Measurements from ENCODE around the gene TRIM60.
"Not testable (repeated sequence)": the region's sequence is repeated elsewhere in the genome, so short reads cannot be mapped to it uniquely, and the experiment has no call there.

DNA sequence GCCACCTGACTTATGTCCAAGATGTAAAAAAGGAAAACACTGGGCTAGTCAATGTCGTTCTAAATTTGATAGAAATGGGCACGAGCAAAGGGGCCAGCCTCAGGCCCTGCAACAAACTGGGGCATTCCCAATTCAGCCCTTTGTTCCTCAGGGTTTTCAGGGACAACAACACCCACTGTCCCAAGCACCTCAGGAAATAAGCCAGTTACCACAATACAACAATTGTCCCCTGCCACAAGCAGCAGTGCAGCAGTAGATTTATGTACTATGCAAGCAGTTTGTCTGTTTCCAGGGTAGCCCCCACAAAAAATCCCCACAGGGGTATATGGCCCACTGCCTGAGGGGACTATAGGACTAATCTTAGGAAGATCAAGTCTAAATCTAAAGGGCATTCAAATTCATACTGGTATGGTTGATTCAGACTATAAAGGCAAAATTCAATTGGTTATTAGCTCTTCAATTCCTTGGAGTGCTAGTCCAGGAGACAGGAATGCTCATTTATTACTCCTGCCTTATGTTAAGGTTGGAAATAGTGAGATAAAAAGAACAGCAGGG, 33.2 kb upstream of the TRIM60 start:
- TF ChIP-seq, protein P1, sequence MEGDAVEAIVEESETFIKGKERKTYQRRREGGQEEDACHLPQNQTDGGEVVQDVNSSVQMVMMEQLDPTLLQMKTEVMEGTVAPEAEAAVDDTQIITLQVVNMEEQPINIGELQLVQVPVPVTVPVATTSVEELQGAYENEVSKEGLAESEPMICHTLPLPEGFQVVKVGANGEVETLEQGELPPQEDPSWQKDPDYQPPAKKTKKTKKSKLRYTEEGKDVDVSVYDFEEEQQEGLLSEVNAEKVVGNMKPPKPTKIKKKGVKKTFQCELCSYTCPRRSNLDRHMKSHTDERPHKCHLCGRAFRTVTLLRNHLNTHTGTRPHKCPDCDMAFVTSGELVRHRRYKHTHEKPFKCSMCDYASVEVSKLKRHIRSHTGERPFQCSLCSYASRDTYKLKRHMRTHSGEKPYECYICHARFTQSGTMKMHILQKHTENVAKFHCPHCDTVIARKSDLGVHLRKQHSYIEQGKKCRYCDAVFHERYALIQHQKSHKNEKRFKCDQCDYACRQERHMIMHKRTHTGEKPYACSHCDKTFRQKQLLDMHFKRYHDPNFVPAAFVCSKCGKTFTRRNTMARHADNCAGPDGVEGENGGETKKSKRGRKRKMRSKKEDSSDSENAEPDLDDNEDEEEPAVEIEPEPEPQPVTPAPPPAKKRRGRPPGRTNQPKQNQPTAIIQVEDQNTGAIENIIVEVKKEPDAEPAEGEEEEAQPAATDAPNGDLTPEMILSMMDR (tag by site-specific recombination; IDR thresholded peaks at IDR 0.05): not testable (repeated sequence)
- not testable (repeated sequence) for TF ChIP-seq ZNF621 (tag by site-specific recombination; IDR thresholded peaks at IDR 0.05); ZBTB7A (tag by site-specific recombination; IDR thresholded peaks at IDR 0.05; ENCODE audit: low read depth); ZNF138 (tag by site-specific recombination; IDR thresholded peaks at IDR 0.05; ENCODE audit: borderline replicate concordance); ZNF223 (tag by site-specific recombination; IDR thresholded peaks at IDR 0.05); ZNF514 (tag by site-specific recombination; IDR thresholded peaks at IDR 0.05); ZNF548 (tag by site-specific recombination; IDR thresholded peaks at IDR 0.05); GFI1B (tag by site-specific recombination; IDR thresholded peaks at IDR 0.05); ZNF341 (tag by site-specific recombination; IDR thresholded peaks at IDR 0.05; ENCODE audit: low read depth)
- TF ChIP-seq, protein P2, sequence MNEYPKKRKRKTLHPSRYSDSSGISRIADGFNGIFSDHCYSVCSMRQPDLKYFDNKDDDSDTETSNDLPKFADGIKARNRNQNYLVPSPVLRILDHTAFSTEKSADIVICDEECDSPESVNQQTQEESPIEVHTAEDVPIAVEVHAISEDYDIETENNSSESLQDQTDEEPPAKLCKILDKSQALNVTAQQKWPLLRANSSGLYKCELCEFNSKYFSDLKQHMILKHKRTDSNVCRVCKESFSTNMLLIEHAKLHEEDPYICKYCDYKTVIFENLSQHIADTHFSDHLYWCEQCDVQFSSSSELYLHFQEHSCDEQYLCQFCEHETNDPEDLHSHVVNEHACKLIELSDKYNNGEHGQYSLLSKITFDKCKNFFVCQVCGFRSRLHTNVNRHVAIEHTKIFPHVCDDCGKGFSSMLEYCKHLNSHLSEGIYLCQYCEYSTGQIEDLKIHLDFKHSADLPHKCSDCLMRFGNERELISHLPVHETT (tag by site-specific recombination; IDR thresholded peaks at IDR 0.05): not testable (repeated sequence)
- TF ChIP-seq, protein P3, sequence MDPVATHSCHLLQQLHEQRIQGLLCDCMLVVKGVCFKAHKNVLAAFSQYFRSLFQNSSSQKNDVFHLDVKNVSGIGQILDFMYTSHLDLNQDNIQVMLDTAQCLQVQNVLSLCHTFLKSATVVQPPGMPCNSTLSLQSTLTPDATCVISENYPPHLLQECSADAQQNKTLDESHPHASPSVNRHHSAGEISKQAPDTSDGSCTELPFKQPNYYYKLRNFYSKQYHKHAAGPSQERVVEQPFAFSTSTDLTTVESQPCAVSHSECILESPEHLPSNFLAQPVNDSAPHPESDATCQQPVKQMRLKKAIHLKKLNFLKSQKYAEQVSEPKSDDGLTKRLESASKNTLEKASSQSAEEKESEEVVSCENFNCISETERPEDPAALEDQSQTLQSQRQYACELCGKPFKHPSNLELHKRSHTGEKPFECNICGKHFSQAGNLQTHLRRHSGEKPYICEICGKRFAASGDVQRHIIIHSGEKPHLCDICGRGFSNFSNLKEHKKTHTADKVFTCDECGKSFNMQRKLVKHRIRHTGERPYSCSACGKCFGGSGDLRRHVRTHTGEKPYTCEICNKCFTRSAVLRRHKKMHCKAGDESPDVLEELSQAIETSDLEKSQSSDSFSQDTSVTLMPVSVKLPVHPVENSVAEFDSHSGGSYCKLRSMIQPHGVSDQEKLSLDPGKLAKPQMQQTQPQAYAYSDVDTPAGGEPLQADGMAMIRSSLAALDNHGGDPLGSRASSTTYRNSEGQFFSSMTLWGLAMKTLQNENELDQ (tag by site-specific recombination; IDR thresholded peaks at IDR 0.05; ENCODE audit: low read depth): not testable (repeated sequence)
- TF ChIP-seq, protein P4, sequence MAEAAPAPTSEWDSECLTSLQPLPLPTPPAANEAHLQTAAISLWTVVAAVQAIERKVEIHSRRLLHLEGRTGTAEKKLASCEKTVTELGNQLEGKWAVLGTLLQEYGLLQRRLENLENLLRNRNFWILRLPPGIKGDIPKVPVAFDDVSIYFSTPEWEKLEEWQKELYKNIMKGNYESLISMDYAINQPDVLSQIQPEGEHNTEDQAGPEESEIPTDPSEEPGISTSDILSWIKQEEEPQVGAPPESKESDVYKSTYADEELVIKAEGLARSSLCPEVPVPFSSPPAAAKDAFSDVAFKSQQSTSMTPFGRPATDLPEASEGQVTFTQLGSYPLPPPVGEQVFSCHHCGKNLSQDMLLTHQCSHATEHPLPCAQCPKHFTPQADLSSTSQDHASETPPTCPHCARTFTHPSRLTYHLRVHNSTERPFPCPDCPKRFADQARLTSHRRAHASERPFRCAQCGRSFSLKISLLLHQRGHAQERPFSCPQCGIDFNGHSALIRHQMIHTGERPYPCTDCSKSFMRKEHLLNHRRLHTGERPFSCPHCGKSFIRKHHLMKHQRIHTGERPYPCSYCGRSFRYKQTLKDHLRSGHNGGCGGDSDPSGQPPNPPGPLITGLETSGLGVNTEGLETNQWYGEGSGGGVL (tag by site-specific recombination; IDR thresholded peaks at IDR 0.05): not testable (repeated sequence)
